Measurements from ENCODE around the gene RPA3.

- TF ChIP-seq CTCF (IDR thresholded peaks at IDR 0.05) (no peak), POLR2A (IDR thresholded peaks at IDR 0.05) (no peak)
Observed at GRCh38 chr7:7609330-7609729, 109.1 kb downstream of the RPA3 start.

Measured in prostate gland (tissue), 2 donors.